Measurements from ENCODE around the gene EIF3C. TPM values are rescaled to one million over a fixed set of nuclear protein-coding genes. Genes with fewer than 3 reads are reported as not detected.
"Not testable (repeated sequence)": the region's sequence is repeated elsewhere in the genome, so short reads cannot be mapped to it uniquely, and the experiment has no call there.

The EIF3C gene
- total and polyA plus RNA-seq, 4 donors, result 114 to 212 (median 164) TPM

DNA sequence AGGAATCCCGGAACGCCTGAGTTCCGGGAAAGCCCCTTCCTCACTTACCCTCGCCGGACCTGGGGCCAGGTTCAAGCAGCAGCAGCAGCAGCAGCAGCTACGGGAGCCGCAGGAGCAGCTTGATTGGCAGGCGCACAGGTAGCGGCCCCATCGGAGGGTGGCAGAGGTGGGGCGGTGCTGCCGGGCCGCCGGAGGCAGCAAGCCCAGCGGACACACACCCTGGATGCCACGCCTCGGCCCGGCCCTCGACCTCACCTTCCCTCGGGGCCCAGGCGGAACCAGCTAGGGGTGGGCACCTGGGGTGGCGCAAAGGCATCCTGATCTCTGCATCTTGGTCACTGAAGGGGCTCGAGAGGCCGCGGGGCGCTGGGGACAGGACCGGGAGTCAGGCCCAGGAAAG is 29.4 kb downstream of the EIF3C start:
- not testable (repeated sequence) for DNase-seq (ENCODE audit: low spot score); H3K9me3 ChIP-seq (ENCODE audit: control insufficient read depth in 4 of 4, low read length in 3 of 4); H3K4me3 ChIP-seq (ENCODE audit: low read depth in 1 of 3, low read length in 3 of 3); H3K9ac ChIP-seq (ENCODE audit: low read depth in 1 of 2, low read length in 2 of 2); H3K27me3 ChIP-seq (ENCODE audit: control insufficient read depth in 4 of 4, insufficient read depth in 4 of 4, low read length in 3 of 4); H3K36me3 ChIP-seq (ENCODE audit: control insufficient read depth in 4 of 4, insufficient read depth in 3 of 4, low read depth in 1 of 4, low read length in 3 of 4); H3K27ac ChIP-seq (ENCODE audit: low read depth in 1 of 2, low read length in 2 of 2); H3K4me1 ChIP-seq (ENCODE audit: control insufficient read depth in 4 of 4, insufficient read depth in 4 of 4, low read length in 3 of 4)
- WGBS, result 6% methylated on average over 10 of the region's 27 CpGs

DNA sequence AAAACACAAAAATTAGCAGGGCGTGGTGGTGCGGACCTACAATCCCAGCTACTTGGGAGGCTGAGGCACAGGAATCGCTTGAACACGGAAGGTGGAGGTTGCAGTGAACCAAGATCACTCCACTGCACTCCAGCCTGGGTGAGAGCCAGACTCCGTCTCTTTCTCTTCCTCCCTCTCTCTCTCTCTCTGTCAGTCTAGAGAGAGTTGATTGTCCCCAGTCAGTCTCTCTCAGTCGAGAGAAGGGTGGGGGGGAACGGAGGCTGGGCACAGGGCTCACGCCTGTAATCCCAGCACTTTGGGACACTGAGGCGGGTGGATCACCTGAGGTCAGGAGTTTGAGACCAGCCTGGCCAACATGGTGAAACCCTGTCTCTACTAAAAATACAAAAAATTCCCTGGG is 30.0 kb downstream of the EIF3C start:
- H3K27ac ChIP-seq (ENCODE audit: low read depth in 1 of 2, low read length in 2 of 2); H3K27me3 ChIP-seq (ENCODE audit: control insufficient read depth in 4 of 4, insufficient read depth in 4 of 4, low read length in 3 of 4); H3K36me3 ChIP-seq (ENCODE audit: control insufficient read depth in 4 of 4, insufficient read depth in 3 of 4, low read depth in 1 of 4, low read length in 3 of 4); H3K4me1 ChIP-seq (ENCODE audit: control insufficient read depth in 4 of 4, insufficient read depth in 4 of 4, low read length in 3 of 4); H3K9ac ChIP-seq (ENCODE audit: low read depth in 1 of 2, low read length in 2 of 2); DNase-seq (ENCODE audit: low spot score); H3K4me3 ChIP-seq (ENCODE audit: low read depth in 1 of 3, low read length in 3 of 3); H3K9me3 ChIP-seq (ENCODE audit: control insufficient read depth in 4 of 4, low read length in 3 of 4): not testable (repeated sequence)
- WGBS, result 76% methylated on average over 3 of the region's 9 CpGs

DNA sequence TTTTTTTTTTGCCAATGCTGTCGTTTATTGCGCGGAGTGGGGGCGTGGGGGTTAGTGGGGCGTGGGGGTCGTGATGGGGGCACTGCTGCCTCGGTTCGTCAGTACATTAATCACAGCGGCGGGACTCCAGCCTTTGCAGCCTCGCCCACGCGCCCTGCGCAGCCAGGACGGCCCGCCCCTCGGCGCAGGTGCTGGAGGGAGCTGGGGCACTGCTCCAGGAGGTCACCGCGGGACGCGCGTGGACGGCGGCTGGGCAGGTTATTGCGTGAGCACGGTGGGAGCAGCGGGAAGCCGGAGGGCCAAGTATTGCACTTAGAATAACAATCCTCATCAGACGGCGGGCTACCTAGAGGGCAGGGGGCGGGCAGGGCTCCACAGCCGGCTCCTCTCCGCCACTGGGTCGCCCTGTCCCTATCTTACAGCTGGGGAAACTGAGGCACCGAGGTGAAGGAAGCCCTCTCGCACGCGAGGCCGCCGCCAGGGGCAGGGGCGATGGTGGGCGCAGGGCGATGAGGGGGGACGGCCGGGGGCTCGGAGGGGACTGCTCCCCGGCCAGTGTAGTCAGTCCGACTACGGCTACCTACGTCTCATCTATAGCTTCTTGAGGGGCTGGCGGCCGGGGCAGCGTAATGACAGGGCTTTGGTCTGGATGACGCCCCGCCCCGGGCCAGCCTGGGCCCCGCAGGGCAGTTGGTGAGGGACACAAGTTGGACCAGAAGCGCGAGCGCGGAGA is 35.5 kb downstream of the EIF3C start:
- not testable (repeated sequence) for DNase-seq (ENCODE audit: low spot score); H3K9me3 ChIP-seq (ENCODE audit: control insufficient read depth in 4 of 4, low read length in 3 of 4); H3K4me1 ChIP-seq (ENCODE audit: control insufficient read depth in 4 of 4, insufficient read depth in 4 of 4, low read length in 3 of 4); H3K36me3 ChIP-seq (ENCODE audit: control insufficient read depth in 4 of 4, insufficient read depth in 3 of 4, low read depth in 1 of 4, low read length in 3 of 4); H3K4me3 ChIP-seq (ENCODE audit: low read depth in 1 of 3, low read length in 3 of 3); H3K27me3 ChIP-seq (ENCODE audit: control insufficient read depth in 4 of 4, insufficient read depth in 4 of 4, low read length in 3 of 4); H3K27ac ChIP-seq (ENCODE audit: low read depth in 1 of 2, low read length in 2 of 2); H3K9ac ChIP-seq (ENCODE audit: low read depth in 1 of 2, low read length in 2 of 2)
- WGBS, result 37% methylated on average over 21 of the region's 62 CpGs

DNA sequence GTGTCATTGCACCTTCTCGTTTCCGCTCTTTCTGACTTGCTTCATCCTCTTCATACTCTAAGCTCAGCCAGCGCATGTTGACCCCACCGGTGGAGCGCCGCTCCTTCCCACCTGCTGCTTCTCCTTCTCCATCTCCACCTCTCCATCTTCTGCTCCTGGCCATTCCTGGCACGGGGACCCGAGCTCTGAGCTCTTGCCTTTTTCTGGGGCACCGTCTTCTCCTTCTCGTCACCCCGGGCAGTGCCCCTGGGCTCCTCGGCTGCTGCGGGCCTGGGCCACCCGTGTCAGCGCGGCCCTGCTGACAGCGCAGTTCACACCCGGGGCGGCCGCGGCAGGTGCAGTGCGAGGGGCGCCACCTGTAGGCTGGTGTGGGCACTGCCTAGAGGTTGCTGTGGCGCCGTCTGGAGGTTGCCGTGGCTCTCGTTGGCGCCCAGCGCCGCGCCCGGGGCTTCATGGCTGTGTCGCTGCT is 38.8 kb downstream of the EIF3C start:
- H3K9me3 ChIP-seq (ENCODE audit: control insufficient read depth in 4 of 4, low read length in 3 of 4); H3K27ac ChIP-seq (ENCODE audit: low read depth in 1 of 2, low read length in 2 of 2); H3K27me3 ChIP-seq (ENCODE audit: control insufficient read depth in 4 of 4, insufficient read depth in 4 of 4, low read length in 3 of 4); H3K4me3 ChIP-seq (ENCODE audit: low read depth in 1 of 3, low read length in 3 of 3); H3K4me1 ChIP-seq (ENCODE audit: control insufficient read depth in 4 of 4, insufficient read depth in 4 of 4, low read length in 3 of 4); H3K9ac ChIP-seq (ENCODE audit: low read depth in 1 of 2, low read length in 2 of 2); DNase-seq (ENCODE audit: low spot score); H3K36me3 ChIP-seq (ENCODE audit: control insufficient read depth in 4 of 4, insufficient read depth in 3 of 4, low read depth in 1 of 4, low read length in 3 of 4): not testable (repeated sequence)
- WGBS, result 16% methylated on average over 20 of the region's 33 CpGs

DNA sequence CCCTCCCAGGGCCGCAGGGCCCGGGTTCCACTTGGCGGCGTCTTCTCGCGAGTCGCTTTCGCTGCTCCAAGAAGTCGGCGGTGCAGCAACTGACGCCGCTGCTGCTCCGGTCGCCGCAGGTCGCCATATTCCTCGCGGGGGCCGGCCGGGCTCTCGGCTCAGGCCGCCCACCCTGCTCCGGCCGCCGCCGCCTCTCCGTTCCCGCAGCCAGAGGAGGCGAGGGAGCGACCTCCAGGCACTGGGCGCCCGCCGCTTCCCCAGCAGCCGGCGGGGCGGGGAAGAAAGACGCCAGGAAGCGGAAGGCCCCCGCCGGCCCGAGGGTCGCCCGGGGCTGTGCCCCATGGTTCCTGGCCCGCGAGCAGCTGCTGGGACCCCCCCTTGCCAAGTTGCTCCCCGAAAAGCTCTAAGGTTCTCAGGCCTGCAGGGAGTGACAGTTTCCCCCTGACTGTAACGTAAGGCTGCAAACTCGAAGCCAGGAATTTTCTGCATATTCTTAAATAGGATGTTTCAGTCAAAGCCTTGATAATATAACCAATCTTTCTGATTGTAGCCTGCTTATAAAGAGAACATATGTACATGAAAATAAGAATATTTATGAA is 39.3 kb downstream of the EIF3C start:
- not testable (repeated sequence) for H3K4me1 ChIP-seq (ENCODE audit: control insufficient read depth in 4 of 4, insufficient read depth in 4 of 4, low read length in 3 of 4); H3K27ac ChIP-seq (ENCODE audit: low read depth in 1 of 2, low read length in 2 of 2); DNase-seq (ENCODE audit: low spot score); H3K27me3 ChIP-seq (ENCODE audit: control insufficient read depth in 4 of 4, insufficient read depth in 4 of 4, low read length in 3 of 4); H3K9ac ChIP-seq (ENCODE audit: low read depth in 1 of 2, low read length in 2 of 2); H3K4me3 ChIP-seq (ENCODE audit: low read depth in 1 of 3, low read length in 3 of 3); H3K36me3 ChIP-seq (ENCODE audit: control insufficient read depth in 4 of 4, insufficient read depth in 3 of 4, low read depth in 1 of 4, low read length in 3 of 4); H3K9me3 ChIP-seq (ENCODE audit: control insufficient read depth in 4 of 4, low read length in 3 of 4)
- WGBS, result no CpG with 5 or more reads among the region's 48 CpGs

DNA sequence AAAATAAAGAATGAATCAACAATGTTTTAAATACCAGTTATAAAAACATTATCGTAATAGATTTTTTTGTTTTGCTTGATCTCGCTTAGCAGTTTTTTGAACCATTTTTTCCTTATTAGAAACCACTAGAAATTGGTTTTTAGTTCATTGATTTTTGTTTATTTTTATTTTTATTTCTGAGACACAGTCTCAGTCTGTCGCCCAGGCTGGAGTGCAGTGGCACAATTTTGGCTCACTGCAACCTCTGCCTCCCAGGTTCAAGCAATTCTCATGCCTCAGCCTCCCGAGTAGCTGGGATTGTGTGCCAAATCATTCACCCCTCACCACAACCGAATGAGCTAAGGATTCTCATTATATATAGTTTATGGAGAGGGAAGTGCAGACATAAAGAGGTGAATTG is 40.2 kb downstream of the EIF3C start, which contains the start of gene NPIPB9:
NPIPB9 (plus strand) TSS at position 301 of the 400 bp plus-strand sequence.
- not testable (repeated sequence) for H3K36me3 ChIP-seq (ENCODE audit: control insufficient read depth in 4 of 4, insufficient read depth in 3 of 4, low read depth in 1 of 4, low read length in 3 of 4); H3K4me3 ChIP-seq (ENCODE audit: low read depth in 1 of 3, low read length in 3 of 3); DNase-seq (ENCODE audit: low spot score); H3K27ac ChIP-seq (ENCODE audit: low read depth in 1 of 2, low read length in 2 of 2); H3K9ac ChIP-seq (ENCODE audit: low read depth in 1 of 2, low read length in 2 of 2); H3K9me3 ChIP-seq (ENCODE audit: control insufficient read depth in 4 of 4, low read length in 3 of 4); H3K27me3 ChIP-seq (ENCODE audit: control insufficient read depth in 4 of 4, insufficient read depth in 4 of 4, low read length in 3 of 4); H3K4me1 ChIP-seq (ENCODE audit: control insufficient read depth in 4 of 4, insufficient read depth in 4 of 4, low read length in 3 of 4)
- no CpG with 5 or more reads among the region's 5 CpGs for WGBS

DNA sequence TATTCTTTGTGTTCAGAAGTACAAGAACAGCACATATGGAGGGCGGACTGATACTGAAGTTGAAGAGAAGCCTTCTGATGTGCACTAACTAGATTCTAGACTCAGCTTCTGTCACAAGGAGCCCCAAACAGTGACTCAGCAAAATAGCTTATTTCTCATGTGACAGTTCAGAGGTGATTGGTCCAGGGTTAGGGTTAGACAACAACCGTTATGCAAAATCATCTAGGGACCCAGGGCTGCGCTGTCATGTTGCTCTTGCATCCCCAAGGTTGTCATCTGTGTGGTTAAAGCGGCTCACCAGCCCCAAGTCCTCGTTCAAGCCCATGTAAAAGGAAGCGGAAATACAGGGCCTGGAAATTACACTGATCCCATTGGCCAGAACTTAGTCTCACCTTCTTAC is 70.4 kb downstream of the EIF3C start:
- not testable (repeated sequence) for H3K27me3 ChIP-seq (ENCODE audit: control insufficient read depth in 4 of 4, insufficient read depth in 4 of 4, low read length in 3 of 4); H3K9ac ChIP-seq (ENCODE audit: low read depth in 1 of 2, low read length in 2 of 2); H3K36me3 ChIP-seq (ENCODE audit: control insufficient read depth in 4 of 4, insufficient read depth in 3 of 4, low read depth in 1 of 4, low read length in 3 of 4); H3K4me3 ChIP-seq (ENCODE audit: low read depth in 1 of 3, low read length in 3 of 3); H3K4me1 ChIP-seq (ENCODE audit: control insufficient read depth in 4 of 4, insufficient read depth in 4 of 4, low read length in 3 of 4); H3K27ac ChIP-seq (ENCODE audit: low read depth in 1 of 2, low read length in 2 of 2); H3K9me3 ChIP-seq (ENCODE audit: control insufficient read depth in 4 of 4, low read length in 3 of 4); DNase-seq (ENCODE audit: low spot score)
- no CpG with 5 or more reads among the region's 6 CpGs for WGBS

DNA sequence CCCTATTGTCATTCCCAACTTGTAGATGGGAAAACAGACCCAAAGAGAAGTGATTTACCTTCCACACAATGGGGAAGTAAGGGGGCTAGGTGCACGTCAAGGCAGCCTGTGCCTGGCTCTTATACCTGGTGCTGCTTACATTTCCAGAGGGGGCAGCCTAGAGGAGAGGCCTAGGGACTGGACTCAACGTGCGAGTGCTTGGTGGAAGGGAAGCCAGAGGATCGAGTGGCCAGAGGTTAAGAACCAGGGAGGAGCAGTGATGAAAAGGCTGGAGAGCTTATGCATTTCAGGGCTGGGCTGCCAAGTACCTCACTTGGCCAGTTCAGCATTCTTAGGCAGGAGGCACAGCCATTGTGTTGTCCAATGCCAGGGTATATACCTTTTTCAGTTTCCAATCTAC is 71.1 kb downstream of the EIF3C start:
- H3K27ac ChIP-seq (ENCODE audit: low read depth in 1 of 2, low read length in 2 of 2); DNase-seq (ENCODE audit: low spot score); H3K9ac ChIP-seq (ENCODE audit: low read depth in 1 of 2, low read length in 2 of 2); H3K36me3 ChIP-seq (ENCODE audit: control insufficient read depth in 4 of 4, insufficient read depth in 3 of 4, low read depth in 1 of 4, low read length in 3 of 4); H3K27me3 ChIP-seq (ENCODE audit: control insufficient read depth in 4 of 4, insufficient read depth in 4 of 4, low read length in 3 of 4); H3K4me3 ChIP-seq (ENCODE audit: low read depth in 1 of 3, low read length in 3 of 3); H3K4me1 ChIP-seq (ENCODE audit: control insufficient read depth in 4 of 4, insufficient read depth in 4 of 4, low read length in 3 of 4); H3K9me3 ChIP-seq (ENCODE audit: control insufficient read depth in 4 of 4, low read length in 3 of 4): not testable (repeated sequence)
- no CpG with 5 or more reads among the region's 4 CpGs for WGBS

Measured in liver (tissue), 9 donors.